Vagina (tissue), 2 donors: ENCODE data around the gene ZMYND8. TPM values are rescaled to one million over a fixed set of nuclear protein-coding genes. Genes with fewer than 3 reads are reported as not detected.
"Not testable (repeated sequence)": the region's sequence is repeated elsewhere in the genome, so short reads cannot be mapped to it uniquely, and the experiment has no call there.

Experiments used
- DNase-seq, 2 donors: peaks; one replicate each; pipeline ENCODE4 v3.0.0-alpha.2; 2017; ENCODE audit errors: extremely low spot score in 2 of 2
- H3K27ac ChIP-seq: fragments of 200-600 bp; sonication (generic); one replicate; pipeline ENCODE4 v1.5.1; 2019
- H3K27me3 ChIP-seq: fragments of 200-600 bp; sonication (generic); one replicate; pipeline ENCODE4 v1.5.1; 2019
- H3K36me3 ChIP-seq, 2 donors: fragments of 200-600 bp; sonication (generic); one replicate each; pipeline ENCODE4 v1.5.1; 2017 to 2019
- H3K4me1 ChIP-seq: fragments of 200-600 bp; sonication (generic); one replicate; pipeline ENCODE4 v1.5.1; 2019
- H3K4me3 ChIP-seq, 2 donors: fragments of 200-600 bp; sonication (generic); 1 replicate in 1 of 2; 2 replicates in 1 of 2; pipeline ENCODE4 v1.5.1; 2016 to 2019
- H3K9me3 ChIP-seq: fragments of 200-600 bp; sonication (generic); one replicate; pipeline ENCODE4 v1.5.1; 2019
- CTCF ChIP-seq, 3 experiments: fragments of 450-650 bp in 2 of 3; fragments of 200-600 bp in 1 of 3; sonication (generic) in 1 of 3; IDR thresholded peaks; one replicate each; pipeline ENCODE4 v1.5.1; 2017 to 2019; ENCODE audit warnings: antibody characterized with exemption in 3 of 3, mild to moderate bottlenecking in 2 of 3, moderate library complexity in 2 of 3
- POLR2A ChIP-seq, 2 donors: fragments of 450-650 bp; IDR thresholded peaks; one replicate each; pipeline ENCODE4 v1.6.1; 2017; ENCODE audit warnings: antibody characterized with exemption in 2 of 2, mild to moderate bottlenecking in 2 of 2, moderate library complexity in 2 of 2
- POLR2AphosphoS5 ChIP-seq, 2 donors: sonication (generic); formaldehyde crosslinking; IDR thresholded peaks; one replicate each; pipeline ENCODE4 v1.9.0; 2017; ENCODE audit warnings: antibody characterized with exemption in 2 of 2, mild to moderate bottlenecking in 2 of 2, low read depth in 1 of 2; ENCODE audit not compliant: insufficient read depth in 1 of 2
- intact Hi-C: fragments of 100-400 bp; cut with DNase I; formaldehyde crosslinking; loops from one replicate; pipeline ENCODE4 v1.15.1; 2023
- total RNA-seq: library from RNA; depleted of rRNA; stranded (reverse); fragments of >200 nt; gene quantifications from one replicate; pipeline ENCODE4 v1.2.3, GENCODE V29; 2016

ZMYND8 gene
- total RNA-seq, 1 donor from 2014 or later: 91.1 TPM

- H3K9me3 ChIP-seq: no peaks in the 10 kb centered on the region
- intact Hi-C loops: no loop called here
- no peak overlapping the region for H3K27ac ChIP-seq
- H3K27me3 ChIP-seq: no peaks in the 10 kb centered on the region
- H3K36me3 ChIP-seq: peaks cover 0 to 46% of the 10 kb centered on the region in 2 donors
- DNase-seq: no peak
- TF ChIP-seq POLR2AphosphoS5 (IDR thresholded peaks at IDR 0.05; ENCODE audit: insufficient read depth in 1 of 2, low read depth in 1 of 2) (no peak), POLR2A (IDR thresholded peaks at IDR 0.05) (no peak), CTCF (IDR thresholded peaks at IDR 0.05) (no peak)
- H3K4me1 ChIP-seq: no peaks in the 10 kb centered on the region
- no peak overlapping the region for H3K4me3 ChIP-seq
Measured at GRCh38 chr20:47243532-47244305, 112.8 kb downstream of the ZMYND8 start.

DNA sequence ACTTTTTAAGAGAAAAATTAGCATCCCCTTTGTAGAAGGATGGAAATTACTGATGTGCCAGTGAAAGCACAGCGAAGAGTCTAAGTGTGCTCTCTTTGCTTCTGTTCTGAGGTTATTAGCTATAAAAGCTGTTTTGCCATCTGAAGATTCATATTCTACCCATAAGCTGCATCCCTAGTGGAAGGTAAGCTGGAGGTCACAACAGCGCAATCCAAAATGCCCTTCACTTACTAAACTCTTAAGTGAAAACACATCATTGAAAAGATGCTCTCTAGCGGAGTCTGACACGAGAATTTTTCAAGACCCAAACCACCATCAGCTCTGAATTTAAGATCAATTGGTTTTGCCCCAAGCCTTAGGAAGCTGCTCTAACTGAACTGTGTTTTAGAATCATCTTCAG lies 113.5 kb downstream of the ZMYND8 start:
- Histone ChIP-seq H3K4me3 (no peak overlapping the region), H3K27ac (no peak overlapping the region), H3K27me3 (no peaks in the 10 kb centered on the region), H3K4me1 (no peaks in the 10 kb centered on the region), H3K9me3 (no peaks in the 10 kb centered on the region), H3K36me3 (peaks cover 0 to 46% of the 10 kb centered on the region in 2 donors)
- TF ChIP-seq POLR2A (IDR thresholded peaks at IDR 0.05) (no peak), POLR2AphosphoS5 (IDR thresholded peaks at IDR 0.05; ENCODE audit: insufficient read depth in 1 of 2, low read depth in 1 of 2) (no peak), CTCF (IDR thresholded peaks at IDR 0.05) (no peak)
- intact Hi-C loops: no loop called here
- DNase-seq: no peak

DNA sequence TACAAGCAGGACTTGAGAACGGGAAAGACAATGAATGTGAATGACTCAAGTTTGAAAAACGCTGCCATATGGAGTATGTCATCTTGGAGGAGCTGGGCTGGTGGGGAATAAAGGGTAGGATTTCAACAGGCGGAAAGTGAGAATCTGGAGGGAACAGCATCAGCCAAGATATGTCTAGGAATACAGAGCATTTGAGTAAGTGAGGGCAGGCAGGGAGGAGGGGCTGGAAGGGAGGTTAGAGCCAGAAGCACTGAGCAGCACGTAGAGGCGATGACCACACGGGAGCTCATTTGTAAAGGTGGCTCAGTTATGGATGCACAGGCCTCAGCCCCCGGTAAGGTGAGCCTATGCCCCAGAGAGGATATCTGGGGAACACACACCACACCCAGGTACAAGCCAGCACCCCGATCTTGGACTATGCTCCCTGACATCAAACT lies 115.1 kb downstream of the ZMYND8 start:
- Histone ChIP-seq H3K27me3 (no peaks in the 10 kb centered on the region), H3K36me3 (peaks cover 0 to 45% of the 10 kb centered on the region in 2 donors), H3K27ac (no peak overlapping the region), H3K9me3 (no peaks in the 10 kb centered on the region), H3K4me3 (no peak overlapping the region), H3K4me1 (no peaks in the 10 kb centered on the region)
- peak in 1 of 2 donors; percentile 93 for DNase-seq
- intact Hi-C loops: no loop called here
- no peak for TF ChIP-seq POLR2A (IDR thresholded peaks at IDR 0.05)
- TF ChIP-seq CTCF (IDR thresholded peaks at IDR 0.05): no peak
- TF ChIP-seq POLR2AphosphoS5 (IDR thresholded peaks at IDR 0.05; ENCODE audit: insufficient read depth in 1 of 2, low read depth in 1 of 2): no peak

GRCh38 chr20:47240096-47240495 lies 116.4 kb downstream of the ZMYND8 start:
- H3K36me3 ChIP-seq: peaks cover 0 to 46% of the 10 kb centered on the region in 2 donors
- H3K4me3 ChIP-seq, intact Hi-C loops, H3K27ac ChIP-seq, H3K9me3 ChIP-seq, H3K27me3 ChIP-seq, H3K4me1 ChIP-seq, DNase-seq: not testable (repeated sequence)

DNA sequence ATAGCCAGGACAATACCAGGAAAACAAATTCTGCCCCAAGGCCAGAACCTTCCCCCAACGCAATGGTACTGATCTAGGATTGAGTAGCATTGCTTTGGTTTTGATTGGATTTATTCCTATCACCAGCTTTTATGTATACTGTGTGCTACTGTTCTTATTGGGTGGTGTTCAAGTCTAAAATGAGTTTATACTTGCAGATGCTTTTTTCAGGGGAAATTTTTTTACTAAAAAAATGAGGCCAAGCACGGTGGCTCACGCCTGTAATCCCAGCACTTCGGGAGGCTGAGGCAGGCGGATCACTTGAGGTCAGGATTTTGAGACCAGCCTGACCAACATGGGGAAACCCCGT lies 116.8 kb downstream of the ZMYND8 start:
- Histone ChIP-seq H3K4me1 (no peaks in the 10 kb centered on the region), H3K4me3 (no peak overlapping the region), H3K9me3 (no peaks in the 10 kb centered on the region), H3K27me3 (no peaks in the 10 kb centered on the region), H3K27ac (no peak overlapping the region), H3K36me3 (peaks cover 0 to 50% of the 10 kb centered on the region in 2 donors)
- TF ChIP-seq CTCF (IDR thresholded peaks at IDR 0.05) (no peak), POLR2AphosphoS5 (IDR thresholded peaks at IDR 0.05; ENCODE audit: insufficient read depth in 1 of 2, low read depth in 1 of 2) (no peak), POLR2A (IDR thresholded peaks at IDR 0.05) (no peak)
- intact Hi-C loops: no loop called here
- no peak for DNase-seq
